HepG2 (cell line): ENCODE results near the gene LMNA. TPM values are rescaled to one million over a fixed set of nuclear protein-coding genes. Genes with fewer than 3 reads are reported as not detected.

Experiments used
- ATAC-seq: fragments of 200-7000 bp; cut with Tn5 transposase; 3 replicates; pipeline ENCODE4 v1.9.1; 2020; ENCODE audit warnings: mild to moderate bottlenecking, moderate library complexity
- BruUV-seq: library from RNA; stranded (reverse); fragments of 400-500 nt; replicated peaks from 2 replicates; lab custom pipeline; 2021; lab: Mats Ljungman, UMichigan
- CTCF ChIA-PET: fragments of 300-600 bp; formaldehyde crosslinking; extraction: SDS; loops from one replicate; lab custom pipeline; 2021; ENCODE audit warnings: low total read pairs, inconsistent platforms, low intra/inter-chr PET ratio; lab: Yijun Ruan, JAX
- POLR2A ChIA-PET: fragments of 350-600 bp; sonication (Branson Sonifier 250); formaldehyde crosslinking; loops from one replicate; lab custom pipeline; 2020; ENCODE audit warnings: antibody characterized with exemption, inconsistent platforms; lab: Yijun Ruan, JAX
- DNase-seq: peaks from one replicate; pipeline ENCODE4 v3.0.0-alpha.2; 2015; ENCODE audit warnings: low spot score
- FAIRE-seq: peaks from 3 replicates; lab custom pipeline; 2011; peaks lifted over from hg19 to GRCh38; lab: Jason Lieb, UNC
- H2AFZ ChIP-seq: one replicate; pipeline ENCODE4 v1.6.1; 2011; ENCODE audit warnings: low read length, inconsistent platforms
- H3K27ac ChIP-seq: fragments of 300-600 bp; 3 replicates; pipeline ENCODE4 v1.8.0; 2011; ENCODE audit warnings: mixed run types, mild to moderate bottlenecking, mixed read lengths, low read length, inconsistent platforms; ENCODE audit not compliant: insufficient read depth; ENCODE audit errors: extremely low read length
- H3K27me3 ChIP-seq, 2 experiments: fragments of 200-600 bp in 1 of 2; 2 replicates in 1 of 2; 3 replicates in 1 of 2; pipeline versions ENCODE4 v1.6.0 to v1.8.0; 2011; ENCODE audit warnings: low read length in 2 of 2, mild to moderate bottlenecking in 2 of 2, moderate library complexity in 2 of 2, inconsistent platforms in 1 of 2; ENCODE audit not compliant: insufficient read depth in 2 of 2, control insufficient read depth in 1 of 2
- H3K36me3 ChIP-seq, 2 experiments: fragments of 200-600 bp in 1 of 2; replicated peaks in 1 of 2; 2 replicates in 1 of 2; 3 replicates in 1 of 2; pipeline versions ENCODE4 v1.5.1 to v1.8.0; 2011; ENCODE audit warnings: low read length in 2 of 2, inconsistent platforms in 1 of 2; ENCODE audit not compliant: insufficient read depth in 2 of 2, control insufficient read depth in 1 of 2
- H3K4me1 ChIP-seq: 2 replicates; pipeline ENCODE4 v1.5.1; 2012; ENCODE audit warnings: low read length, inconsistent platforms; ENCODE audit not compliant: insufficient read depth
- H3K4me2 ChIP-seq: 2 replicates; pipeline ENCODE4 v1.6.0; 2011; ENCODE audit warnings: low read depth, low read length, inconsistent platforms
- H3K4me3 ChIP-seq, 3 experiments: fragments of 200-600 bp in 1 of 3; sonication (generic), shearing (Covaris generic) in 1 of 3; replicated peaks in 1 of 3; 2 replicates each; pipeline ENCODE4 v1.5.1; 2011 to 2016; ENCODE audit warnings: low read length in 3 of 3, inconsistent platforms in 2 of 3, low read depth in 2 of 3, mild to moderate bottlenecking in 2 of 3, control low read depth in 1 of 3, mixed read lengths in 1 of 3; ENCODE audit not compliant: insufficient read depth in 1 of 3
- H3K79me2 ChIP-seq: one replicate; pipeline ENCODE4 v1.6.1; 2011; ENCODE audit warnings: low read length, inconsistent platforms; ENCODE audit not compliant: insufficient read depth
- H3K9ac ChIP-seq: 2 replicates; pipeline ENCODE4 v1.6.0; 2011; ENCODE audit warnings: mild to moderate bottlenecking, low read depth, low read length, inconsistent platforms; ENCODE audit not compliant: insufficient read depth
- H3K9me3 ChIP-seq: 2 replicates; pipeline ENCODE4 v1.5.1; 2012; ENCODE audit warnings: mild to moderate bottlenecking, low read length
- H4K20me1 ChIP-seq: 2 replicates; pipeline ENCODE4 v1.6.0; 2011; ENCODE audit warnings: inconsistent platforms, mild to moderate bottlenecking, low read length, moderate library complexity; ENCODE audit not compliant: insufficient read depth
- GATAD2A ChIP-seq: IDR thresholded peaks from 2 replicates; pipeline ENCODE4 v1.6.1; 2016
- KLF16 ChIP-seq, 2 experiments: sonication (generic) in 1 of 2; formaldehyde crosslinking in 1 of 2; IDR thresholded peaks; 2 replicates each; pipeline versions ENCODE4 v1.6.1 to v1.8.0; 2016 to 2023; ENCODE audit warnings: missing genetic modification reagents in 2 of 2, missing compliant biosample characterization in 1 of 2
- NCOA1 ChIP-seq: sonication (generic); formaldehyde crosslinking; IDR thresholded peaks from 2 replicates; pipeline ENCODE4 v1.9.0; 2021; ENCODE audit warnings: missing genetic modification reagents
- NR2F1 ChIP-seq, 2 experiments: fragments of 450-650 bp in 1 of 2; formaldehyde crosslinking in 1 of 2; IDR thresholded peaks; 2 replicates each; pipeline versions ENCODE4 v1.5.0 to v1.6.1; 2016 to 2020; ENCODE audit warnings: mild to moderate bottlenecking in 1 of 2, missing compliant biosample characterization in 1 of 2, missing genetic modification reagents in 1 of 2, moderate library complexity in 1 of 2
- PHF5A ChIP-seq: IDR thresholded peaks from one replicate; pipeline ENCODE4 v1.6.1; 2018; ENCODE audit warnings: low read depth, missing genetic modification reagents; ENCODE audit not compliant: unreplicated experiment
- RFXAP ChIP-seq: sonication (generic); formaldehyde crosslinking; IDR thresholded peaks from 2 replicates; pipeline ENCODE4 v1.4.0; 2020; ENCODE audit warnings: missing genetic modification reagents, borderline replicate concordance
- RXRB ChIP-seq: IDR thresholded peaks from 2 replicates; pipeline ENCODE4 v1.6.1; 2016; ENCODE audit warnings: borderline replicate concordance, missing genetic modification reagents, missing compliant biosample characterization
- SIN3A ChIP-seq: IDR thresholded peaks from 2 replicates; pipeline ENCODE4 v1.6.1; 2011; ENCODE audit warnings: low read depth, mild to moderate bottlenecking, control low read depth, low read length, borderline replicate concordance
- SKI ChIP-seq: fragments of 450-650 bp; IDR thresholded peaks from one replicate; pipeline ENCODE4 v1.6.1; 2018; ENCODE audit warnings: mild to moderate bottlenecking; ENCODE audit not compliant: partially characterized antibody
- TBL1XR1 ChIP-seq: fragments of 150-350 bp; IDR thresholded peaks from 2 replicates; pipeline ENCODE4 v1.6.1; 2014; ENCODE audit warnings: borderline replicate concordance, low read length; ENCODE audit not compliant: partially characterized antibody
- TCF7L2 ChIP-seq: IDR thresholded peaks from 2 replicates; pipeline ENCODE4 v1.6.1; 2011; ENCODE audit warnings: mild to moderate bottlenecking, low read depth, low read length, moderate library complexity
- ZNF138 ChIP-seq: sonication (generic); formaldehyde crosslinking; IDR thresholded peaks from 2 replicates; pipeline ENCODE4 v1.5.0; 2020; ENCODE audit warnings: mild to moderate bottlenecking, low read depth, missing genetic modification reagents
- ZNF3 ChIP-seq: IDR thresholded peaks from 2 replicates; pipeline ENCODE4 v1.7.0; 2017; ENCODE audit warnings: inconsistent platforms
- ZNF337 ChIP-seq: sonication (generic); formaldehyde crosslinking; IDR thresholded peaks from 2 replicates; pipeline ENCODE4 v1.5.1; 2020; ENCODE audit warnings: missing genetic modification reagents, low read depth, mild to moderate bottlenecking, borderline replicate concordance
- ZNF550 ChIP-seq: sonication (generic); formaldehyde crosslinking; IDR thresholded peaks from 2 replicates; pipeline ENCODE4 v1.4.0; 2020; ENCODE audit warnings: mild to moderate bottlenecking, missing genetic modification reagents, borderline replicate concordance
- ZNF557 ChIP-seq: sonication (generic); formaldehyde crosslinking; IDR thresholded peaks from 2 replicates; pipeline ENCODE4 v1.4.0; 2020; ENCODE audit warnings: missing genetic modification reagents
- ZNF567 ChIP-seq: sonication (generic); formaldehyde crosslinking; IDR thresholded peaks from 2 replicates; pipeline ENCODE4 v1.8.1; 2023; ENCODE audit warnings: mild to moderate bottlenecking, missing genetic modification reagents, borderline replicate concordance
- ZNF605 ChIP-seq: sonication (generic); formaldehyde crosslinking; IDR thresholded peaks from 2 replicates; pipeline ENCODE4 v1.8.0; 2022; ENCODE audit warnings: mild to moderate bottlenecking, missing genetic modification reagents
- ZNF691 ChIP-seq: sonication (generic); formaldehyde crosslinking; IDR thresholded peaks from 2 replicates; pipeline ENCODE4 v1.4.0; 2020; ENCODE audit warnings: missing genetic modification reagents, low read depth, mild to moderate bottlenecking, borderline replicate concordance
- WGBS: methylation state at CpG from one replicate; pipeline ENCODE4 v1.1.6; 2017; ENCODE audit warnings: low lambda C conversion rate; 5-methylcytosine and 5-hydroxymethylcytosine counted together
- in situ Hi-C: cut with HindIII; loops from 2 replicates; pipeline ENCODE4 v1.10.0; 2017; ENCODE audit warnings: low pct_unique_long_range_greater_than_20kb; ENCODE audit not compliant: extremely low pct_ligation_motif_present
- intact Hi-C: fragments of 100-400 bp; cut with micrococcal nuclease; formaldehyde crosslinking; loops from one replicate; pipeline ENCODE4 v1.10.0; 2022; ENCODE audit not compliant: unreplicated experiment
- polyA plus RNA-seq, 8 experiments: library from polyadenylated mRNA; depleted of rRNA in 3 of 8; stranded (reverse) in 7 of 8; unstranded in 1 of 8; fragments of >200 nt; fragmentation: Illumina TruSeq in 4 of 8; extraction: Trizol in 4 of 8; gene quantifications; 2 replicates each; pipeline versions ENCODE4 v1.2.1 to v1.2.3, GENCODE V29; 2011 to 2016; ENCODE audit warnings: low read depth in 4 of 8, missing spikeins in 1 of 8, mixed read lengths in 1 of 8; ENCODE audit not compliant: insufficient read depth in 1 of 8
- total RNA-seq, 5 experiments: library from RNA; depleted of rRNA; stranded (reverse); fragments of >200 nt; fragmentation: Illumina TruSeq; extraction: Trizol; gene quantifications; 2 replicates each; pipeline ENCODE4 v1.2.3, GENCODE V29; 2016; ENCODE audit warnings: low read depth in 1 of 5
- TF ChIP-seq, protein P1 (sequence below): IDR thresholded peaks from 2 replicates; pipeline ENCODE4 v1.6.1; 2018; ENCODE audit warnings: missing genetic modification reagents
- TF ChIP-seq, protein P2 (sequence below): IDR thresholded peaks from 2 replicates; pipeline ENCODE4 v1.6.1; 2016; ENCODE audit warnings: missing genetic modification reagents, missing compliant biosample characterization
- TF ChIP-seq, protein P3 (sequence below): sonication (generic); formaldehyde crosslinking; IDR thresholded peaks from 2 replicates; pipeline ENCODE4 v1.4.0; 2020; ENCODE audit warnings: mild to moderate bottlenecking, missing genetic modification reagents

LMNA gene
- total and polyA plus RNA-seq, 2 of the 13 experiments (the other 11 are each of a cell fraction or from before 2014, with no cell fraction given) = 107 to 225 TPM

DNA sequence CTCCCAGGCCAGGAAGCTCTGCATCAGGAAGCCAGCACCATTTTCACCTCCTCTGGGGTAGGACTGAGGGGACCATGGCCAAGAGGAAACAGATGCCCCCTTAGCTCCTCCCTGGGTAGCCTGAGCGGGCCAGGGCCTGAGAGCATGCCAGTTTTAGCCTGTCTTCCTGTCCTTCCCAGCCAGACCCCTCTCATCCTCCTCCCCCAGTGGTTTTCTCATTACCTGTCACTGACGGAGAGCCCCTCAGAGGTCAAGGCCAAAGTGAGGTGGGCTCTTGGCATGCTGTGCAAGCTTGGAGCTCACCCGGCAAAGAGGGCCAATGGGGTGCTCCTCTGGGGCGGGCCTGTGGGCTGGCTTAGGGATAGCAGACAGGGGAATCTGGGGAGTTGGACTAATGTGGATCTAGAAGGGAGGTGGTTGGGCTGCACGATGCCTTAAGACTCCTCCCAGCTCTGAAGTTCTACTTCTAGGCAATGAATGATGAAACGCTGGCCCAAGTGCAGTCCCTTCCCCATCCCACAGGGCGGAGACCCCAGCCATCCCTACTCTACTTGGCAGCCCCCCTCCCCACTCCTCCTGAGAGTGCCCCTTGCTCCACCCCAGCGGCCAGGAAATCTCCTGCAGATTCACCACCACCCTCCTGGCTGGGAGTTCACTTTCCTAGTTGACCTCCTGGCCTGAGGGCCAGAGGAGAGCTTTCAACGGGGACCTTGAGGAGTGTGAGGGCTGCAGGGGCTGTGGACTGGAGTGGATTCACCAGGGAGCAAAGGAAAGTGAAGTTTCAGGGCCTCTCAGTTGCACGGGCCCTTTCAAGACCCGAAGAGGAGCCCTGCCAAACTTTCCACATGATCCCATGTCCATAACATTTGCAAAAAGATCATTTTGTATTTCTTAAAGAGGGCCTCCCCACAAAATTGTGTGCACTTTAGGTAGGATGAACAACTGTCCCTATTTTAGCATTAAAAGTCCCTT lies 9.4 kb upstream of the LMNA start:
- Histone ChIP-seq H3K27me3 (0 out of 5 replicates have a peak, but pooled peaks cover 0 to 8% of the 10 kb centered on the region in 2 experiments), H3K4me1 (peaks cover 87% of the 10 kb centered on the region), H3K27ac (peak overlapping the region; percentile 69), H3K9ac (peak overlapping the region; percentile 79), H2AFZ (no peak overlapping the region), H3K4me2 (peak overlapping the region; percentile 93), H3K9me3 (no peaks in the 10 kb centered on the region), H3K4me3 (peak overlapping the region; percentile 45 to 74 (median 46)), H4K20me1 (no peaks in the 10 kb centered on the region), H3K79me2 (no peaks in the 10 kb centered on the region), H3K36me3 (no peaks in the 10 kb centered on the region)
- FAIRE-seq (peak; percentile 40), ATAC-seq (peak; percentile 40), DNase-seq (peak; percentile 45)
- in situ Hi-C loops (no loop called here), intact Hi-C loops (loop anchor here (2.0 kb wide), 1 partner anchor 18 kb away; no protein-coding TSS in a partner anchor)
- POLR2A ChIA-PET = interaction anchor here (0.6 to 6.9 kb wide), 10 partner anchors 8 to 801 kb away, joined by 3 to 84 read pairs (median 5); partner anchors contain the start of genes LMNA and PMF1
- 17% methylated on average over 7 of the region's 11 CpGs for WGBS
- no TSS peak for BruUV-seq
- CTCF ChIA-PET = no interaction called here
- TF ChIP-seq ZNF691 (CRISPR knock-in tag) (no peak), KLF16 (CRISPR knock-in tag; IDR thresholded peaks at IDR 0.05) (no peak), TCF7L2 (no peak), ZNF337 (no peak), ZNF567 (CRISPR knock-in tag) (no peak), NCOA1 (0 out of 2 replicates have a peak, but pooled peaks have one; percentile 26), PHF5A (no peak), TBL1XR1 (no peak), ZNF557 (no peak), GATAD2A (CRISPR knock-in tag) (0 out of 2 replicates have a peak, but pooled peaks have one; percentile 11), RXRB (CRISPR knock-in tag) (no peak), NR2F1 (CRISPR knock-in tag; IDR thresholded peaks at IDR 0.05) (peak in 1 of 2 experiments; percentile 27; a peak in 2 of 4 replicates), ZNF3 (CRISPR knock-in tag) (no peak), ZNF138 (no peak), SKI (peak; percentile 18), SIN3A (0 out of 2 replicates have a peak, but pooled peaks have one; percentile 16), ZNF550 (CRISPR knock-in tag) (no peak), RFXAP (no peak), ZNF605 (CRISPR knock-in tag) (no peak)
- TF ChIP-seq, protein P1, sequence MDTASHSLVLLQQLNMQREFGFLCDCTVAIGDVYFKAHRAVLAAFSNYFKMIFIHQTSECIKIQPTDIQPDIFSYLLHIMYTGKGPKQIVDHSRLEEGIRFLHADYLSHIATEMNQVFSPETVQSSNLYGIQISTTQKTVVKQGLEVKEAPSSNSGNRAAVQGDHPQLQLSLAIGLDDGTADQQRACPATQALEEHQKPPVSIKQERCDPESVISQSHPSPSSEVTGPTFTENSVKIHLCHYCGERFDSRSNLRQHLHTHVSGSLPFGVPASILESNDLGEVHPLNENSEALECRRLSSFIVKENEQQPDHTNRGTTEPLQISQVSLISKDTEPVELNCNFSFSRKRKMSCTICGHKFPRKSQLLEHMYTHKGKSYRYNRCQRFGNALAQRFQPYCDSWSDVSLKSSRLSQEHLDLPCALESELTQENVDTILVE (CRISPR knock-in tag) = no peak
- TF ChIP-seq, protein P2, sequence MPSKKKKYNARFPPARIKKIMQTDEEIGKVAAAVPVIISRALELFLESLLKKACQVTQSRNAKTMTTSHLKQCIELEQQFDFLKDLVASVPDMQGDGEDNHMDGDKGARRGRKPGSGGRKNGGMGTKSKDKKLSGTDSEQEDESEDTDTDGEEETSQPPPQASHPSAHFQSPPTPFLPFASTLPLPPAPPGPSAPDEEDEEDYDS (CRISPR knock-in tag) = no peak
- TF ChIP-seq, protein P3, sequence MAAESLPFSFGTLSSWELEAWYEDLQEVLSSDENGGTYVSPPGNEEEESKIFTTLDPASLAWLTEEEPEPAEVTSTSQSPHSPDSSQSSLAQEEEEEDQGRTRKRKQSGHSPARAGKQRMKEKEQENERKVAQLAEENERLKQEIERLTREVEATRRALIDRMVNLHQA (CRISPR knock-in tag) = no peak
